DND-41 (cell line): ENCODE data around the gene MEN1.
"Not testable (repeated sequence)": the region's sequence is repeated elsewhere in the genome, so short reads cannot be mapped to it uniquely, and the experiment has no call there.

ENCODE experiments used
- ATAC-seq: fragments of 200-7000 bp; cut with Tn5 transposase; 3 replicates; pipeline ENCODE4 v1.9.1; 2021; ENCODE audit warnings: low read depth; ENCODE audit not compliant: insufficient read depth
- DNase-seq: peaks from one replicate; pipeline ENCODE4 v3.0.0-alpha.2; 2020
- H2AFZ ChIP-seq: 2 replicates; pipeline ENCODE4 v1.6.0; 2012; ENCODE audit warnings: low read depth, low read length
- H3K27ac ChIP-seq: 2 replicates; pipeline ENCODE4 v1.5.1; 2012; ENCODE audit warnings: low read length, inconsistent platforms
- H3K27me3 ChIP-seq: fragments of 200-600 bp; sonication (generic); 2 replicates; pipeline ENCODE4 v1.6.0; 2012; ENCODE audit warnings: low read length, mild to moderate bottlenecking, inconsistent platforms; ENCODE audit not compliant: insufficient read depth, poor library complexity
- H3K36me3 ChIP-seq: 2 replicates; pipeline ENCODE4 v1.5.1; 2012; ENCODE audit warnings: low read length, inconsistent platforms; ENCODE audit not compliant: insufficient read depth
- H3K4me1 ChIP-seq: 2 replicates; pipeline ENCODE4 v1.5.1; 2012; ENCODE audit warnings: mild to moderate bottlenecking, low read length; ENCODE audit not compliant: insufficient read depth
- H3K4me2 ChIP-seq: 2 replicates; pipeline ENCODE4 v1.6.0; 2012; ENCODE audit warnings: mild to moderate bottlenecking, moderate library complexity, low read length, inconsistent platforms; ENCODE audit not compliant: insufficient read depth
- H3K4me3 ChIP-seq, 2 experiments: fragments of 200-600 bp in 1 of 2; shearing (Covaris generic) in 1 of 2; 2 replicates each; pipeline ENCODE4 v1.5.1; 2012 to 2016; ENCODE audit warnings: inconsistent platforms in 2 of 2, low read length in 2 of 2, mild to moderate bottlenecking in 2 of 2, low read depth in 1 of 2, moderate library complexity in 1 of 2
- H3K79me2 ChIP-seq: 2 replicates; pipeline ENCODE4 v1.6.0; 2012; ENCODE audit warnings: low read length, inconsistent platforms; ENCODE audit not compliant: insufficient read depth
- H3K9ac ChIP-seq: 2 replicates; pipeline ENCODE4 v1.6.0; 2012; ENCODE audit warnings: low read depth, mild to moderate bottlenecking, inconsistent platforms, low read length, moderate library complexity
- H3K9me3 ChIP-seq: 2 replicates; pipeline ENCODE4 v1.5.1; 2012; ENCODE audit warnings: low read length, moderate library complexity, mild to moderate bottlenecking, inconsistent platforms; ENCODE audit not compliant: insufficient read depth, severe bottlenecking
- H4K20me1 ChIP-seq: 2 replicates; pipeline ENCODE4 v1.6.0; 2012; ENCODE audit warnings: low read length; ENCODE audit not compliant: insufficient read depth
- CTCF ChIP-seq: IDR thresholded peaks from 2 replicates; pipeline ENCODE4 v1.5.1; 2012; ENCODE audit warnings: borderline replicate concordance, low read length, moderate library complexity, mild to moderate bottlenecking; ENCODE audit not compliant: poor library complexity, severe bottlenecking; ENCODE audit errors: extremely low read depth
- EZH2 ChIP-seq: IDR thresholded peaks from 3 replicates; pipeline ENCODE4 v1.6.1; 2012; ENCODE audit warnings: borderline replicate concordance, low read depth, mild to moderate bottlenecking, moderate library complexity, low read length, inconsistent platforms; ENCODE audit not compliant: severe bottlenecking

The MEN1 gene

GRCh38 chr11:64817476-64817875 is 7.1 kb upstream of the MEN1 start:
- H3K79me2 ChIP-seq = no peaks in the 10 kb centered on the region
- H4K20me1 ChIP-seq = no peaks in the 10 kb centered on the region
- no peaks in the 10 kb centered on the region for H3K9me3 ChIP-seq
- no peak for DNase-seq
- no peak overlapping the region for H3K27ac ChIP-seq
- H3K27me3 ChIP-seq = no peaks in the 10 kb centered on the region
- H3K36me3 ChIP-seq = no peaks in the 10 kb centered on the region
- no peaks in the 10 kb centered on the region for H3K4me1 ChIP-seq
- H2AFZ ChIP-seq = no peak overlapping the region
- TF ChIP-seq EZH2 (no peak), CTCF (no peak)
- no peak overlapping the region for H3K4me2 ChIP-seq
- no peak for ATAC-seq
- no peak overlapping the region for H3K9ac ChIP-seq
- no peak overlapping the region for H3K4me3 ChIP-seq

GRCh38 chr11:64815433-64815832 is 5.1 kb upstream of the MEN1 start:
- not testable (repeated sequence) for H3K4me2 ChIP-seq, H3K4me1 ChIP-seq, H3K9ac ChIP-seq, H2AFZ ChIP-seq, H3K79me2 ChIP-seq, H4K20me1 ChIP-seq, H3K9me3 ChIP-seq, H3K4me3 ChIP-seq, H3K27me3 ChIP-seq, H3K36me3 ChIP-seq, ATAC-seq, H3K27ac ChIP-seq, DNase-seq

- H3K27ac ChIP-seq = no peak overlapping the region
- H3K27me3 ChIP-seq = no peaks in the 10 kb centered on the region
- no peaks in the 10 kb centered on the region for H3K36me3 ChIP-seq
- H4K20me1 ChIP-seq = no peaks in the 10 kb centered on the region
- no peak overlapping the region for H2AFZ ChIP-seq
- DNase-seq = no peak
- no peak overlapping the region for H3K4me3 ChIP-seq
- H3K9ac ChIP-seq = no peak overlapping the region
- TF ChIP-seq EZH2 (no peak), CTCF (no peak)
- no peak for ATAC-seq
- no peak overlapping the region for H3K4me2 ChIP-seq
- peaks cover 4% of the 10 kb centered on the region for H3K79me2 ChIP-seq
- H3K4me1 ChIP-seq = peaks cover 7% of the 10 kb centered on the region
- H3K9me3 ChIP-seq = no peaks in the 10 kb centered on the region
Observed at GRCh38 chr11:64814712-64815187, 4.4 kb upstream of the MEN1 start.

- Histone ChIP-seq H3K4me3 (no peak overlapping the region), H3K4me2 (no peak overlapping the region), H3K36me3 (peaks cover 5% of the 10 kb centered on the region), H4K20me1 (no peaks in the 10 kb centered on the region), H3K9me3 (no peaks in the 10 kb centered on the region), H2AFZ (no peak overlapping the region), H3K9ac (no peak overlapping the region), H3K27ac (no peak overlapping the region), H3K79me2 (peaks cover 13% of the 10 kb centered on the region), H3K27me3 (no peaks in the 10 kb centered on the region), H3K4me1 (peaks cover 16% of the 10 kb centered on the region)
- no peak for ATAC-seq
- DNase-seq = no peak
- TF ChIP-seq CTCF (no peak), EZH2 (no peak)
Observed at GRCh38 chr11:64813826-64814225, 3.5 kb upstream of the MEN1 start.
